Measurements from ENCODE around the gene SIRT4.
A peak's percentile ranks its signal among the peaks of the same experiment; 100 is the strongest.
"Not testable (repeated sequence)": the region's sequence is repeated elsewhere in the genome, so short reads cannot be mapped to it uniquely, and the experiment has no call there.

The SIRT4 gene

DNA sequence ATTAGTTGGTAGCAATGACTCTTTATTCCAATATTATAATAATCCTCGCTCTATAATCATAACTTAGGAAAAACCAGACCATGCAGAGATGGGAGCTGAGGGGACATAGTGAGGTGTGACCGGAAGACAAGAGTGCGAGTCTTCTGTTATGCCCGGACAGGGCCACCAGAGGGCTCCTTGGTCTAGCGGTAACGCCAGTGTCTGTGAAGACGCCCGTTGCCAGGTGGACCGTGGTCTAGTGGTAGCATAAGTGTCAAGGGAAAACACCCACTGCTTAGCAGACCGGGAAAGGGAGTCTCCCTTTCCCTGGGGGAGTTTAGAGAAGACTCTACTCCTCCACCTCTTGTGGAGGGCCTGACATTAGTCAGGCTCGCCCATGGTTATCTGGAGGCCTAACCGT lies 33.3 kb downstream of the SIRT4 start:
- not testable (repeated sequence) for DNase-seq (ENCODE audit: low read depth in 3 of 3)

DNA sequence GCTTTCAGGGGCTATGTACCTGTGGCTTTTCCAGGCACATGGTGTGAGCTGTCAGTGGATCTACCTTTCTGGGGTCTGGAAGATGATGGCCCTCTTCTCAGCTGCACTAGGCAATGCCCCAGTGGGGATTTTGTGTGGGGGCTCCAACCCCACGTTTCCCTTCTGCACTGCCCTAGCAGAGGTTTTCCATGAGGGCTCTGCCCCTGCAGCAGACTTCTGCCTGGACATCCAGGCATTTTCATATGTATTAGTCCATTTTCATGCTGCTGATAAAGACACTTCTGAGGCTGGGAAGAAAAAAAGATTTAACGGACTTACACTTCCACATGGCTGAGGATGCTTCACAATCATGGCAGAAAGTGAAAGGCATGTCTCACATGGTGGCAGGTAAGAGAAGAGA lies 34.3 kb downstream of the SIRT4 start:
- DNase-seq (ENCODE audit: low read depth in 3 of 3) = not testable (repeated sequence)

DNA sequence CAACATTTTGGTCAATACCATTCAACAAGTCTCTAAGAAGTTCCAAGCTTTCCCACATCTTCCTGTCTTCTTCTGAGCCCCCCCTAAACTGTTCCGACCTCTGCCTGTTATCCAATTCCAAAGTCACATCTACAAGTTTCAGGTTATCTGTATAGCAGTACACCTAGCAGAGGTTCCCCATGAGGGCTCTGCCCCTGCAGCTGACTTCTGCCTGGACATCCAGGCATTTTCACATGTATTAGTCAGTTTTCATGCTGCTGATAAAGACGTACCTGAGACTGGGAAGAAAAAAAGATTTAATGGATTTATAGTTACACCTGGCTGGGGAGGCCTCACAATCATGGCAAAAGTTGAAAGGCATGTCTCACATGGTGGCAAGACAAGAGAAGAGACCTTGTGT lies 35.6 kb downstream of the SIRT4 start:
- DNase-seq (ENCODE audit: low read depth in 3 of 3) = no peak

DNA sequence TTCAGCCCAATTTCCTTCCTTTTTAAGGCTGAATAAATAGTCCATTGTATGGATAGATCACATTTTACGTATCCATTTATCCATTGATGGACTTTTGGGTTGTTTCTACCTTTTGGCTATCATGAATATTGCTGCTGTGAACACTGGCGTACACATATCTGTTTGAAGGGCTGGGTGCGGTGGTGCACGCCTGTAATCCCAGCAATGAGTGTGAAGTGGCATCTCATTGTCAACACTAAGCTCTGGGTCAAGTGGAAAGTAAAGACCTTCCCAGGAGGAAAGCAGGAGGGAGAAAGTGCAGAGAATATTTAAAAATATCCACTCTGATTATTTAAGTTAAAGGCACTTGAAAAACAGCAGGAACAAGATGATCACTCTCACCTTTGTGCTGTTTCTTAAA lies 37.1 kb downstream of the SIRT4 start:
- DNase-seq (ENCODE audit: low read depth in 3 of 3) = no peak

DNA sequence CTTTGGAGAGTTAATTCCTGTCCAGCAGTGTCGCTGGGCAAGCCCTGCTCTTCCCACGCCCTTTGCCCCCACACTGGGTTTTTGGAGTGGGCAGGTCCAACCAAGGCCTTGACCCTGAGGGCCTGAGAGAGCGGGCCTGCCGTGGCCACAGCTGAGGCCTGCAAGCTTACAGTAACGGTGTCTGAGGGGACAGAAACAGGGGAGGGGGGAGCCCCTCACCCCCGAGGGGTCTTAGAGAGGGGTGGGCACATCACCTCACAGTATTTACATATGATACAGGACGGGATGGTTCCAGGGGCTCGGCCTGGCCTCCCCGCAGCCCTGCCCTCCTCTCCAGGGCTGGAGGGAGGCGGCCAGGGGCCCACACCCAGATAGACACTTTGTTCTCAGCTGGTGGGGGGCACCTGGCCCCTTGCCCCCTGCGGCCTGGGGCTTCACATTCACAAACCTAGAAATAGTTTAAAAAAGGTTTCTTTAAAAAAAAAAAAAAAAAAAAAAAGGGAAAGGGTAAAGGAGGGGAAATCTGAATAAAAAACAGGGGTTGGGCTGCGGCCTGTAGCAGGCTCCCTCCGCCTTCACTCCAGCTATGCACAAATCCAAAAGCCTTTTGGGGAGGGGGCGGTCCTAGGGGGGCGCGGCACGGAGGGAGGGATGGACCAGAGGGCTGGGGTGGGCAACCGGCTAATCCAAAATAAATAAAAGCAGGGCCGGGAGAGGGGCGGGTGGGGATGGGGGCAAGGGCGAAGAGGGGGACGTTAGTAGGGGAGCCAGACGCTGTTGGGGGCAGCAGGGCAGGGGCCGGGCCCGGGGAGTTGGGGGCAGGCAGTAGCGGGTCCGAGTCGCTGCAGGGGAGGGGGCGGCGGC lies 40.3 kb downstream of the SIRT4 start:
- no peak for DNase-seq (ENCODE audit: low read depth in 3 of 3)

DNA sequence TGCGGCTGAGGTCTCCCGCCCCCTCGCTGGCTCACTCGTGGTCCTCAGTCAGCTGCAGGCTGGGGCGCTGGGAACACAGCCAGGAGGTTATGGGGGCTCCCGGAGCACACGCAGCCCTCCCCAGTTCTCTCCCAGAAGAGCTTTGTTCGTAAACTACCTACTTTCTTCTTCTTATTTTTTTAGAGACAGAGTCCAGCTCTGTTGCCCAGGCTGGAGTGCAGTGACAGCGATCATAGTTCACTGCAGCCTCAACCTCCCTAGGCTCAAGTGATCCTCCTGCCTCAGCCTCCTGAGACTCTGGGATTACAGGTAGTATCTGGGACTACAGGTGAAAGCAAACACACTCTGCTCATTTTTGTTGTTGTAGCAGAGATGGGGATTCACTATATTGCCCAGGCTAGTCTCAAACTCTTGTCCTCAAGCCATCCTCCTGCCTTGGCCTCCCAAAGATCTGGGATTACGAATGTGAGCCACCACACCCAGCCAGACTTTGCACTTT lies 41.0 kb downstream of the SIRT4 start:
- no peak for DNase-seq (ENCODE audit: low read depth in 3 of 3)

DNA sequence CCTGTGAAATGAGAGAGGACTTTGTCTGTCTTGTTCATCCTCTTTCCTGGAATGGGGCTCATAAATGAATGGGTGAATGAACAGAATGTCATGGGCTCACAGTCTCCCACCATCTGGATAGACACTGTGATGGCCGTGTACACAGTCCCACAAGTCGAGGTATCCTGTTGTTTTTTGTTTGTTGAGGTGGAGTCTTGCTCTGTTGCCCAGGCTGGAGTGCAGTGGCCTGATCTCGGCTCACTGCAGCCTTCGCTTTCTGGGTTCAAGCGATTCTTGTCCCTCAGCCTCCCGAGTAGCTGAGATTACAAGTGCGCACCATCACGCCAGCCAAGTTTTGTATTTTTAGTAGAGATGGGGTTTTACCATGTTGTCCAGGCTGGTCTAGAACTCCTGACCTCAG lies 41.6 kb downstream of the SIRT4 start:
- no peak for DNase-seq (ENCODE audit: low read depth in 3 of 3)

DNA sequence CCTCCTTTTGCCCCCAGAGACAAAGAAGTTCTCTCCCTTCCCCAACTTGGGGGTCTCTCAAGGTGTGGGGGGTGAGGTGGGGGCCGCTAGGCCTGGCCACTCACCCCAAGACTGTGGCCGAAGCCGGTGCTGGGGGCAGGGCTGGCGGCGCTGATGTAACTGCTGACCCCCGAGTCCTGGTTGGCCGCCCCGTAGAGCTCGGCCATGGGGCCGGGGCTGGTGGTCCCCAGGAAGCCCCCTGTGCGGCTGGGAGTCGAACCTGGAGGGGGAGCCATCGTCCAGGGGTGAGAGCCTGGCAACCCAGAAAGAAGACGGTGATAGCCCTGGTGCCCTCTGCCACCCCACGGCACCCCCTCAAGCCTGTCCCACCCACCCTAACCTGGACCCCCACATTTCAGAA lies 43.9 kb downstream of the SIRT4 start:
- DNase-seq (ENCODE audit: low read depth in 3 of 3) = no peak

DNA sequence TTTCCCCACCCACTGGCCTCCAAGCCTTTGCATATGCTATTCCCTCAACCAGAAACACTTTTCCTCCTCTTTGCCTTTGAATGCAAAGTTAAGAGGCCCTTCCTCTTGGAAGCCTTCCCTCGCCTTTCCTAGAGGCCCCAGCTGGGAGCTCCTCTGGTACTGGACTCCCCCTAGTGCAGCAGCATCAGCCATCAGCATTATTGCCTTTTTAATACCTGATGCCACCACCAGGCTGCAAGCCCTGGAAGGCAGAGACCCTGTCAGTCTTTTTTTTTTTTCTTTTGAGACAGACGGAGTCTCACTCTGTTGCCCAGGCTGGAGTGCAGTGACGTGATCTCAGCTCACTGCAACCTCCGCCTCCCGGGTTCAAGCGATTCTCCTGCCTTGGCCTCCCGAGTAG lies 44.6 kb downstream of the SIRT4 start:
- DNase-seq (ENCODE audit: low read depth in 3 of 3) = no peak

DNA sequence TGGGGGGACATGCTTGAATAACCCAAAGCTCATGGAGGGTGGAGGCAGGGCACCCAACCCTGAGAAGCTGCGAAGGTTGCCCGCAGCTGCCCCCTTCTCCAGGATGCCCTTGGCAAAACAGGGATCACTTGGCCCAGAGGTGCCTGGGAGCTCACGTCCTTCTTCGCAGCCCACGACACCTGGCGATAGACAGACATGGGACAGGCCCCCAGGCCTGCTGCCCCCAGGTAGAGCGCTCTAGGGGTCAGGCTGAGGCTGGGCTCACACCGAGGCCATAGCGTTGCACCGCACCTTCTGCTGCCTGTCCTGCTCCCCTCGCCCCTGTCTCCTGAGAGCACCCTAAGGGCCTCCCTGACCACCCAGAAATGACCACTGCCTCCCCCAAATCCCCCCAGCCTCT lies 45.6 kb downstream of the SIRT4 start:
- no peak for DNase-seq (ENCODE audit: low read depth in 3 of 3)

DNA sequence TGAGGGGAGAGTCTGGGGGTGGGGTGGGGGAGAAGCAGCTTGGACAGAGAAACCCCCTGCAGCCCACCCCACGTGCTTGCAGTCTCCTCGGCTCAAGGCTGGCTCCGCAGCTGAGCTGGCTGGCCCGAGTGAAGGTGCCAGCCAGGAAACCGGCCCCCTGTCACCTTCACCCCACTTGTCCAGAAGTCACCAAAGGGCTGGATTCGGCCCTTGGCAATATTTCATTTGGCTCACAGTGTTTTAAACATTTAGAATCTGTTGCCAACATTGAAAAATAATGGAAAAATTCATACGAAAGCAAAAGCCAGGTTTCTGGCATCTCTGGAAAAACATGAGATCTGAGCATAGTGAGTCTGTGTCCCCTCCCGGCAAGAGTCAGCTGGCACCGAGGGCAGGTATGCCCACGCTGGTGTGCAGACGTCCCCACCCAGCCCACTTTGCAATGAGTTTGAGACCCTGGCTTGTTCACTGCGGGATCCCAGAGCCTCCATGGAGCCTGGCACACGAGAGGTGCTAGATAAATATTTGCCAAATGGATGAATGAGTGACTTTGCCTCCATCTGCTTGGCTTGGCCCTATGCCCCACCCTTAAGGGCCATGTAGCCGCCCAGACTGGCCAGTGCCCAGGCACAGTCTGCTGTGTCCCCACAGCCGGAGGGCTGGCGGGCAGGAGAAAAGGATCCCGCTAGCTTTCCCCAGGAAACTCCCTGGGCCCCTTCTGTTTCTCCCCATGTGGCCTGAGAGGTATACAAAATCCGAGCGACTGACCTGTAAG lies 48.6 kb downstream of the SIRT4 start:
- no peak for DNase-seq (ENCODE audit: low read depth in 3 of 3)

DNA sequence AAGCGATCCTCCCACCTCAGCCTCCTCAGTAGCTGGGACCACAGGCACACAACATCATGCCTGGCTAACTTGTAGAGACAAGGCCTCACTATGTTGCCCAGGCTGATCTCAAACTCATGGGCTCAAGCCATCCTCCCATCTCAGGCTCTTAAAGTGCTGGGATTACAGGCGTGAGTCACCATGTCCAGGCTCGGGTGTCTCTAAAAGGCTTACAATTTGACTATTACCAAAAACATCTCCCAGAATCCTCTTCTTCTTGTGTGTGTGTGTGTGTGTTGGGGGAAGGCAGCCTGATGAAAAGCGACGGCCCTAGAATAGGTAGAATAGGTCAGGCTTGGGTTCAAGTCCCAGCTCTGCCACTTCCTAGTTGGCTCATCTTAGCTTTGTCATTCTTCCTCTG lies 50.0 kb downstream of the SIRT4 start:
- DNase-seq (ENCODE audit: low read depth in 3 of 3) = no peak

DNA sequence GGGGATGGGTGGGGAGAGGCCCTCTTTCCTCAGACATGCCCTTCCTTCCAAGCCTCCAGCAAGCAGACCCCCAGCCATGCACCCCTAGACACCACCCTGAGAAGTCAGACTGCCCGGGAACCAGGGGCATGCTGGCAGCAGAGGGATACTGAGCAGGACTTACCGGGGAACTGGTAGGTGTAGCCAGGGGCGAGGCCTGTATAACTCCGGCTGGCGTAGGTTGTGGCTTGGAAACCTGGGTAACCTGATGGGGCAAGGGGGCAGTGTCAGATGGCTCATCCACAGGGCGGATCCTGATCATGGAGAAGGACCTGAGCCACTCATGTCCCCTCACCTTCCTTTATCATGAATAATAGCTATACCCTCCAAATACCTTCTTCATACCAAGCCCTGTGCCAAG lies 51.0 kb downstream of the SIRT4 start:
- no peak for DNase-seq (ENCODE audit: low read depth in 3 of 3)

DNA sequence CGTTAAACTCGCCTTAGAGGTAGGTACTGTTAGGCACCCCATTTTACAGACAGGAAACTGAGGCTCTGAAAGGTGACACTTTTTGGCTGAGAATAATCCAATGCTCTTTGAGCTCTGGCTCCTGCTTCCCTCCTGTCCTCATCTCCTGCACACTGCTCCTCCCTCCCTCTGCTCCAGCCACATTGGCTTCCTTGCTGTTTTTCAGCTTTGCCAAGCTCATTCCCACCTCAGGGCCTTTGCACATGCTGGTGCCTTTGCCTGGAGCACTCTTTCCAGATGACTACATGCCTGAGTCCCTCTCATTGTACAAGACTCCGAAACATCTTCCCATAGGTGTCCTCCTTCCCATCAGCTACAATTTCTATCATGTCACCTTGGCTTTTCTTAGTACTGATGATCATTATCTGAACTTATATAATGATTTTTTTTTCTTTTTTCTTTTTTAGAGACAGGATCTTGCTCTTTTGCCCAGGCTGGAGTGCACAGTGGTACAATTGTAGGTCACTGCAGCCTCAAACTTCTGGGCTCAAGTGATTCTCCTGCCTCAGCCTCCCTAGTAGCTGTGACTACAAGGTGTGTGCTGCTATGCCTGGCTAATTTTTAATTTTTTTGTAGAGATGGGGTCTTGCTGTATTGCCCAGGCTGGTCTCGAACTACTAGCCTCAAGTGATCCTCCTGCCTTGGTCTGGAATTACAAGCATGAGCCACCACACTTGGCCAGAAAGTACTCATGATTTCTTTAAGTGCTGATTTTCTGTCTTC lies 51.6 kb downstream of the SIRT4 start:
- no peak for DNase-seq (ENCODE audit: low read depth in 3 of 3)

DNA sequence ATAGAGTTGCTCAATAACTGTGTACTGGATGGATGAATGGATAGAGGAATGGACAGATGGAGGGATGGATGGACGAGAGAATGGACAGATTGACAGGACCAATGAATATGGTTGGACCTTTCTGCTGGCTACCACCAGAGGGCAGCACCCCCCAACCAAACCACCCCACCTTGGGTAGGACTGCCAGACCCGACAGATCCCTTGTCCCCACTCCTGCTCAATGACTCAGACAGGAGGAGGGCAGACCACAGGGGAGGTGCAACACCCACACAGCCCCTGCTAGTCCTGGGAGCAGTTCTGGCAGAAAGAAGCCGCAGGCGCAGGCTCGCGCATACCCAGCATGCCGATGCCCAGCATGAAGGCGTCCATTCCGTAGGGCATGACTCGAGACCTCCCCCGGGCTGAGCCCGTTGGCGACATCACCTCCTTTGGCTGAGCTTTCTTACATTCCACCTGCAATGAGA lies 54.5 kb downstream of the SIRT4 start:
- peak; percentile 67 to 73 (median 67) for DNase-seq (ENCODE audit: low read depth in 3 of 3)

DNA sequence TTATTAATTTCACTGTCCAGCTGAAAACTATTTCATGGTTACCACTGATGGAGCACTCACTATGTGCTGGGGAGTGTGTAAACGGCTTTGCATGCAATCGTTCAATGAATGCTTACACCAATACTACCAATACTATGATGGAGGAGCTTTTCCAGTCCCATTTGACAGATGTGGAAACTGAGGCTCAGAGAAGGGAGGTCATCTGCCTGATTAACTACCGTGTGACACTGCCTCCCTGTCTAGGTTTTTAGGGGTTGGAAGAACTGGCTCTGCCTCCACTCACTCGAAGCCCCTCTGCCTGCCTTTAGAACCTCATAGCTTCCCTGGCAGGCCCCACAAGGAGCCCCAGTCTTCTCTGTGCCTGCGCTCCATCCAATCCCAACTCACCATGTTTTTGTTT lies 55.0 kb downstream of the SIRT4 start:
- no peak for DNase-seq (ENCODE audit: low read depth in 3 of 3)

DNA sequence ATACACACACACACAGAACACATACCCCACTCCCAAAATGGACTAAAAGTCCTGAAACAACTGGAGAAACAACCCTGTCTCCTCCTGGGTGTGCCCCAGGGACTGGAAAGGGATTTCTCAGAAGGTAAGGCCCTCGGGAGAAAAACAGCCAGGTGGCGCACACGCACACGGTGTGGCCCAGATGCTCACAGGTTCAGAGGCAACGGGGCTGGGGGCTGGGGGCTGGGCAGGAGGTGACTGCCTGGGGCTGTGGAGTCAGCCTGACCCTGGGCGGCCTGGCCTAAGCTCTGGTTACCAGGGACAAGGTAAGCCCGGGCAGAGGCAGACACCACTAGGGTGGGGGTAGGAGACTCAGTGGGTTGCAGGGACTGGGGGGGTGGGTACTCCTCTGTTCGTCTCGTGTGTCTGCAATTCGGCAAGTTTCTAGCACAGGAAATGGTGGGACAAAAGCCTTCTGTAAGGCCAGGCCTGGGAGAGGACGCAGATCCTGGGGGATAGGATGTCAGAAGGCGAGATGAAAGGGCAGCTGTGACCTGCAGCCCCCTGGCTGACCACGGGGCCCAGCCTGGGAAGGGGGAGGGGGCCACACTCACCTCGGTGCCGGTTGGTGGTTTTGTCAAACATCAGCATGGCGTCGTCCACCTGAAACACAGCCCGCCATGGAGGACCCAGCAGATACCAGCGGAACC lies 56.4 kb downstream of the SIRT4 start:
- DNase-seq (ENCODE audit: low read depth in 3 of 3) = no peak

DNA sequence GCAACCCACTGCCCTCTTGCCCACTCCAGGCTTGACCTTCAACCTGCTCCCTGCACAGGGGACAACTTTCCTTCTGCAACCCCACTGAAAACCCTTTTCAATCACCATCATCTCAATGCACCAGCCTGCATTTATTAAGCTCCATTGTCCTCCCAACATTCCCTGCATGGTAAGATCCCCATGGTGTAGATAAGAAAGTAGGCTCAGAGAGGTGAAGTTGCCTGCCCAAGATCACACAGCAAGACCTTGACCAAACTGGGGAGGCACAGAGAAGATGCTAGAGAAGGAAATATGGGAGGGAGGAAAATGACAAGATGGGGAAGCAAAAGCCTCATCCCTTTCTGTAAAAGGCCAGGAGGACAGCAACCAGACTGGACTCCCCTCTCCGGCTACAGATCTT lies 57.0 kb downstream of the SIRT4 start:
- DNase-seq (ENCODE audit: low read depth in 3 of 3) = no peak

DNA sequence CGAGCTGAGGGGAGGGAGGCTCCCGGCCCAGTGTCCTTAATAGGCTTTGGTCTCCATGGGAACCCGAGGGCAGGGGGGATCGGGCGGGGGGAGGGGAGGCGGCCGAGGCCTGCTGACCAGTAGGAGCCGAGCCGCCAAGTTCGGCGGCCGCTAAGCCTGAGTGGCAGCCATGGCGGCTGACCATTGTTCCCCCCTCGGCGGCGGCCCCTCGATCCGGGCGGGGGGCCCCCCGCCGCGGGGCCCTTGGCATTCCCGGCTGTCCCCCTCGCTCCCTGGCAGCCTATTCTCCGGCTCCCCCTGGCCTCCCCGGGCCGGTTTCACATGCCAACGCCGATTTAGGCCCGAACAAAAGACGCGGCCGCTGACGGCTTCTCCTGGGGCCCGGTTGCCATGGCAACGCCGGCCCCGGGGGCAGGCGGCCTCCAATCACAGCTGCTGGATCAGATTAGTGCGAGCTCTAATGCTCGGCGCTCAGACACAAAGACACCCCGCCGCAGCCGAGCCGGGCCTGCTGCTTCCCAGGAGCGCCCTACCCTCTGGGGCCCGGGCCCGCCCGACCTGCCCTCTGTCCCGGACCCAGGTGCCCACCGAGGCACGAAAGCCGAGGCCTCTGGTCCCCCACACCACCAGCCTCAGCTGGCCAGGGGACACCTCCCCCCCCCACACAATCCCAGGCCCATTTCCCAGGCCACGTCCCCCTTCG lies 59.5 kb downstream of the SIRT4 start:
- DNase-seq (ENCODE audit: low read depth in 3 of 3) = no peak
